HL-60 (cell line): ENCODE measurements around the gene ICA1.

Experiments used
- GABPA ChIP-seq: IDR thresholded peaks from 2 replicates; pipeline ENCODE4 v1.6.1; 2012; ENCODE audit warnings: low read depth
- POLR2AphosphoS5 ChIP-seq: IDR thresholded peaks from 2 replicates; pipeline ENCODE4 v1.6.1; 2012; ENCODE audit warnings: low read depth
- TF ChIP-seq, protein P1 (sequence below): IDR thresholded peaks from one replicate; pipeline ENCODE4 v1.5.1; 2011; ENCODE audit warnings: low read length, control low read depth, inconsistent platforms; ENCODE audit not compliant: insufficient read depth

DNA sequence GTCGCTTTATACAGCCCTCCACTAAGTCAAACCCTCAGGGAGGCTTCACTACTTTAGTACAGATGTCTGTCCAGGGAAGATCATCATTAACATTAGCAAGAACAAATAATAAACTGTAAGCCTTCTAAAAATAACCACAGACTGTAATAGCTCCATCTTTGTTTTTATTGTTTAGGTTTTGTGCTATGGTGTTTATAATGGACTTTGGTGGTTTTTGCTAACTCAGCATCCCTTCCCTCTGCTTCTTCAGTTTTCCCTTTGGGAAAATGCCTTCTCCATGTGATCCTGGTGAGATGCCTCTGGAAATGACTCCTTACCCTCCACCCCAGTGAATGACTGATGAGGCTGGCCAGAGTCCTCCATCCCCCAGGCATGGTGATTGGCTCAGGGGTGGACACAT lies 131.3 kb downstream of the ICA1 start:
- TF ChIP-seq GABPA = no peak
- TF ChIP-seq, protein P1, sequence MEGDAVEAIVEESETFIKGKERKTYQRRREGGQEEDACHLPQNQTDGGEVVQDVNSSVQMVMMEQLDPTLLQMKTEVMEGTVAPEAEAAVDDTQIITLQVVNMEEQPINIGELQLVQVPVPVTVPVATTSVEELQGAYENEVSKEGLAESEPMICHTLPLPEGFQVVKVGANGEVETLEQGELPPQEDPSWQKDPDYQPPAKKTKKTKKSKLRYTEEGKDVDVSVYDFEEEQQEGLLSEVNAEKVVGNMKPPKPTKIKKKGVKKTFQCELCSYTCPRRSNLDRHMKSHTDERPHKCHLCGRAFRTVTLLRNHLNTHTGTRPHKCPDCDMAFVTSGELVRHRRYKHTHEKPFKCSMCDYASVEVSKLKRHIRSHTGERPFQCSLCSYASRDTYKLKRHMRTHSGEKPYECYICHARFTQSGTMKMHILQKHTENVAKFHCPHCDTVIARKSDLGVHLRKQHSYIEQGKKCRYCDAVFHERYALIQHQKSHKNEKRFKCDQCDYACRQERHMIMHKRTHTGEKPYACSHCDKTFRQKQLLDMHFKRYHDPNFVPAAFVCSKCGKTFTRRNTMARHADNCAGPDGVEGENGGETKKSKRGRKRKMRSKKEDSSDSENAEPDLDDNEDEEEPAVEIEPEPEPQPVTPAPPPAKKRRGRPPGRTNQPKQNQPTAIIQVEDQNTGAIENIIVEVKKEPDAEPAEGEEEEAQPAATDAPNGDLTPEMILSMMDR = no peak
- TF ChIP-seq POLR2AphosphoS5 = no peak
